ENCODE data around the gene GTF3C5.
A peak's percentile ranks its signal among the peaks of the same experiment; 100 is the strongest.

GTF3C5 gene

GRCh38 chr9:133098104-133098754, 67.4 kb downstream of the GTF3C5 start:
- DNase-seq = no peak

- DNase-seq = no peak
Observed at GRCh38 chr9:133098871-133099270, 68.1 kb downstream of the GTF3C5 start.

GRCh38 chr9:133099726-133100505, 69.1 kb downstream of the GTF3C5 start:
- no peak for DNase-seq

- no peak for DNase-seq
Observed at GRCh38 chr9:133100506-133101355, 69.9 kb downstream of the GTF3C5 start.

- DNase-seq = no peak
Observed at GRCh38 chr9:133101356-133102189, 70.8 kb downstream of the GTF3C5 start.

GRCh38 chr9:133102190-133103021, 71.6 kb downstream of the GTF3C5 start:
- DNase-seq = no peak

GRCh38 chr9:133103183-133103986, 72.6 kb downstream of the GTF3C5 start:
- DNase-seq = peak; percentile 85

GRCh38 chr9:133103987-133104505, 73.2 kb downstream of the GTF3C5 start:
- DNase-seq = no peak

- DNase-seq = no peak
Observed at GRCh38 chr9:133104718-133105460, 74.1 kb downstream of the GTF3C5 start.

- DNase-seq = no peak
Observed at GRCh38 chr9:133105461-133105770, 74.6 kb downstream of the GTF3C5 start.

- DNase-seq = no peak
Observed at GRCh38 chr9:133106511-133107244, 75.9 kb downstream of the GTF3C5 start.

GRCh38 chr9:133107245-133107722, 76.5 kb downstream of the GTF3C5 start:
- no peak for DNase-seq
